HG03520 (cell line): Measurements from ENCODE around the gene CD151.

ENCODE experiments used
- ATAC-seq: cut with Tn5 transposase; IDR thresholded peaks from one replicate; pipeline ENCODE4 v1.9.1; 2021; ENCODE audit warnings: mild to moderate bottlenecking, moderate library complexity; ENCODE audit not compliant: unreplicated experiment

The CD151 gene

DNA sequence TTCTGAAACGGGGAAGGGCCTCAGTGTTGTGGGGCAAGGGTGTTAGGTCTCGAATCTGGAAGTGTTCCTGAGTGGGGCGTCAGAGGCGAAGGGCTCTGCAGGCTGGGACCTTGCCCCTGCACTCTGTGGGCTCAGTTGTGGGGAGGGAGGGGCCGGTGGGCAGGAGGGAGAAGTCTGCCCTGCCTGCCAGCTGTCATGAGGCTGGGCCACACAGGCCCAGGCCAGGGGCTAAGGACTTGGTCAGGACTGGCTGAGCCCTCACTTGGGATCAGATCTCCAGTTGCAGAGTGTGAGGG is 4.9 kb upstream of the CD151 start, which contains the start of gene CRACR2B:
Gene CRACR2B (plus strand): TSS at position 23 of the 296 bp plus-strand sequence. CDS start 689 bp downstream, outside the sequence.
- ATAC-seq = no peak

DNA sequence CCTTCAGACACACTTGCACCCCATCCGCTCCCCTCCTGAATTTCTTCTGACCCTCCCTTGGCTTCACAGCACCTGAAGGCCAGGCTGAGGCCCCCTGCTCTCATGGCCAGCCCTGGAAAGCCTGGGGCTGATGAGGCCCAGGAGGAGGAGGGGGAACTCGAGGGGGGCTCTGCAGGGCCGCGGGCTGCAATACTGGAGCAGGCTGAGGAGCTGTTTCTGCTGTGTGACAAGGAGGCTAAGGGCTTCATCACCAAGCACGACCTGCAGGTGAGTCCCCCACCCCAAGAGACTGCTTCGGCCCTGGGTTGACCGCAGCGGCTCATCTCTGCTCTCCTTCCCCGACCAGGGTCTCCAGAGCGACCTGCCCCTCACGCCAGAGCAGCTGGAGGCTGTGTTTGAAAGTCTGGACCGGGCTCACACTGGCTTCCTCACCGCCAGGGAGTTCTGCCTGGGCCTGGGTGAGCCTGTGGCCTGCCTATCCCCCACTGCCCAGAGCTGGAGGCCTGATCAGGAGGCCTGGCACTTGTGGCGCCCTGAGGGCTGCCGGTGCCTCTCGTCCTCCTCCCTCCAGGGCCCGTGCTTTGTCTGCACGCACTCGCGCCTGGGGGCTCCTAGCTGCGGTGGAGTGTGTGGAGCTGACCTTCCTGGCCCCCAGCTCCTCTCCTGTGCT is 4.1 kb upstream of the CD151 start:
- ATAC-seq = no peak

DNA sequence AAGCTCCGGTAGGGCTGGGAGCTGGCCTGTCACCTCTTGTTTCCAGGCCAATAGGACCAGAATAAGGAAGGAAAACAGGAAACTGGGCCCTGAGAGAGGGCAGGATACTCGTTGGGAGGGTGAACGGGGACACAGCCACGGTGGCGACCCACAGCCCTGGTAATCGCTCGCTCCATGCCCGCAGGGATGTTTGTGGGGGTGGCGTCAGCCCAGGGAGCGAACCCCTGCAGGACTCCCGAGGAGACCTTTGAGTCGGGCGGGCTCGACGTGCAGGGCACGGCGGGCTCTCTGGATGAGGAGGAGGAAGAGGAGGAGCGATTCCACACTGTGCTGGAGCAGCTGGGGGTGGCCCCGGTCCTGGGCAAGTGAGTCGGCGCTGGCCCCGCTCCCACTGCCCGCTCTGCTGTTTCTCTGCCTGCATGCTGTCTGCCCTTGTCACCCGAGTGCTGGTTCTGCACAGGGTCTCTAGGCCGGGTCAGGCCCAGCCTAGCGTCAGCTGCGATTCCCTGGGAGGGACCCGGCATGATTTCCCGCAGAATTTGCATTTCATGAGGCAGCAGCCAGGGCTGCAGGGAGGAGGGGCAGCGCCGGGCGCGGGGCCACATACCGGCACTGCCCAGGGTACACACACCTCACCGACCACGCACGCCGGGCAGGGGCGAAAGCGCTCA is 3.4 kb upstream of the CD151 start:
- no peak for ATAC-seq

DNA sequence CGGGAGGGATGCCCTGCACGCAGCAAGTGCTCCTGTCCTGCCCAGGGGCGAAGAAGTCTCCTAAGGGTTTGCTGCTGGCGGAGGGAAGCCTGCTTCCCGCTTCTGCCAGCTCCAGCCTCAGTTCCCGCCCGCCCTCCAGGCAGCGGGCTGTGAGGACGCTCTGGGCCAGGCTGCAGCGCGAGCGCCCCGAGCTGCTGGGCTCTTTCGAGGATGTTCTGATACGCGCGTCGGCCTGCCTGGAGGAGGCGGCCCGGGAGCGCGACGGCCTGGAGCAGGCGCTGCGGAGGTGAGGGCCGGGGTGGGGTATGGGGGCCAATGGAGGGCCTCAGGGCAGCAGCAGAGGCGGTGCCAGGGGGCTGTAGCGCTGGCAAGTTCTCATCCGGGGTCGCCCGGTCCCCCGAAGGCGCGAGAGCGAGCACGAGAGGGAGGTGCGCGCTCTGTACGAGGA is 2.9 kb upstream of the CD151 start:
- ATAC-seq = no peak

DNA sequence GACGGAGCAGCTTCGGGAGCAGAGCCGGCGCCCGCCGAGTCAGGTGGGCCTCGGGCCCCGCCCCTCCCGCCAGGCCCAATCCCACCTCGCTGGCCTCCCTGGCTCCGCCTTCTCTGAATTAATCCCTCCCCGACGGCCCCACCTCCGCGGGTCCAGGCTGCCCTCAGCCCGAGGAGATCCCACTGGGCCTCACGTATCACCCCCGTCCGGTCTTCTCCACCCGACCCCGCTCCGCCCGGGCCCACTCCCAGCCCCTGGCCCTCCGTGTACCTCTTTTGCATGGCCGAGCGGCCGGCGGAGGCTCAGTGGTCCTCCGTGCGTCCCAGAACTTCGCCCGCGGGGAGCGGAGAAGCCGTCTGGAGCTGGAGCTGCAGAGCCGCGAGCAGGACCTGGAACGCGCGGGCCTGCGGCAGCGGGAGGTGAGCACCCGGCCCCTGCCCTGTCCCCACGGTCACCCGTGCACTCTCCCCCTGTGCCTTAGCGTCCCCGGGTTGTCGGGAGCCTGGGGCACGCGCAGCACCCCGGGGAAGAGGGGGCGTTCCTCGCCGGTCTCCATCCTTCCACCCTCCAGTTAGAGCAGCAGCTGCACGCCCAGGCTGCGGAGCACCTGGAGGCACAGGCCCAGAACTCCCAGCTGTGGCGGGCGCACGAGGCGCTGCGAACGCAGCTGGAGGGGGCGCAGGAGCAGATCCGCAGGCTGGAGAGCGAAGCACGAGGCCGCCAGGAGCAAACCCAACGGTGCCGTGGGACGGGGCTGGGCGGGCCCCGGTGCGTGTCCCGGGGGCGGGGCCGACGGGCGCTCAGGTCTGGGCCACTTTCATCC is 2.2 kb upstream of the CD151 start:
- no peak for ATAC-seq

DNA sequence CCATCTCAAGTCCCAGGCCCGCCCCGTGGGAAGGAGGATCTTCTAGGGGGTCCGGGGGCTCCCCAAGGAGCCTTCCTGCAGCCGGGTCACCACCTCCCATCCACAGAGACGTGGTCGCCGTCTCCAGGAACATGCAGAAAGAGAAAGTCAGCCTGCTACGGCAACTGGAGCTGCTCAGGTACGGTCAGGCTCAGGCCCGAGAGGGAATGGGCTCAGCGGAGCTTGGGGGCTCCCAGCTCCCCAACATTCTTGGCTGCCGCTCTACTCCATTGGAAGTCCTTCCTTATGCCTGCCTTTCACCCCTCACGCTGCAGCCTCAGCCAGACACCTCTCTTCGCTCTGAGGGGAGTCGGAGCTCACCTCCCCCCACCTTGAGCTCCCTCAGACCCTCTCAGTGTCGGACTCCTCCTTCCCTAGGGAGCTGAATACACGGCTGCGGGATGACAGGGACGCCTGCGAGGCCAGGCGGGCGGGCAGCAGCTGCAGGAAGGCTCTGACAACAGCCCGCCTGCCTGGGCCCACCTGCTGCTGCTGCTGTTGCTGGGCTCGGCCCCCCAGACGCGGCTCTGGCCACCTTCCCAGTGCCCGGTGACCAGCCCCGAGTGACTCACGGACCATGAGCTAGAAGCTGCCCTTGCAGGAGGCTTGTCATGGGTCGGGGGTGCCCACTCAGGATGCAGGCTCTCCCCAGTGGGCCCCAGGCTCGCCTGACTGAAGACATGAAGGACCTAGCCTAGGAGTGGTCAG is 1.5 kb upstream of the CD151 start:
- ATAC-seq = no peak

DNA sequence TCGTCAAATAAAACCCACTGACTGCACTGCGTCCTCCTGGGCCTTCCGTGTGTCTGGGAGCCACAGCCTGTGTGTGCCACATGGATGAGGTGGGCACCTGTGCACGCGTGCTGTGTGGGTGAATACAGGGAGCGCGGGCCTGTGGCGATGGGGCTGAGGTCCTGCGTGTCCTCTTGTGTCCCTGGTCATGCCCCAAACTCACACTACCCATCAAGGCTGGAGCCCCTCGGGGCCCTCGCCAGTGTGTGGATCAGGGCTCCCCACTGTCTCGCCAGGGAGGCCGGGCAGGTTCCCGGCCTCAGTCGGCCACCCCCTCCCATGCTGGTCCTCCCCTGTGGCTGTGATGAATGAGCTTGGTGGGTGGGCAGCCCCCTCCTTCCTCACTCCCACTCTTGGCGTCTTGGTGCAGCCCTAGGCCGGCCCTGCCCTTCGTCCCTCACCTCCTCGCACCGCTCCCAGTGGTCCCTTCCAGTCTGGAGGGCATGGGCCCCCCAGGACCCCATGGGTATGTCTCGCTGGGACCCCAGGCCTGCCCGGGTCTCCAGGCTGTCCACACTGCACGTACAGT is 707 bp upstream of the CD151 start:
- no peak for ATAC-seq

DNA sequence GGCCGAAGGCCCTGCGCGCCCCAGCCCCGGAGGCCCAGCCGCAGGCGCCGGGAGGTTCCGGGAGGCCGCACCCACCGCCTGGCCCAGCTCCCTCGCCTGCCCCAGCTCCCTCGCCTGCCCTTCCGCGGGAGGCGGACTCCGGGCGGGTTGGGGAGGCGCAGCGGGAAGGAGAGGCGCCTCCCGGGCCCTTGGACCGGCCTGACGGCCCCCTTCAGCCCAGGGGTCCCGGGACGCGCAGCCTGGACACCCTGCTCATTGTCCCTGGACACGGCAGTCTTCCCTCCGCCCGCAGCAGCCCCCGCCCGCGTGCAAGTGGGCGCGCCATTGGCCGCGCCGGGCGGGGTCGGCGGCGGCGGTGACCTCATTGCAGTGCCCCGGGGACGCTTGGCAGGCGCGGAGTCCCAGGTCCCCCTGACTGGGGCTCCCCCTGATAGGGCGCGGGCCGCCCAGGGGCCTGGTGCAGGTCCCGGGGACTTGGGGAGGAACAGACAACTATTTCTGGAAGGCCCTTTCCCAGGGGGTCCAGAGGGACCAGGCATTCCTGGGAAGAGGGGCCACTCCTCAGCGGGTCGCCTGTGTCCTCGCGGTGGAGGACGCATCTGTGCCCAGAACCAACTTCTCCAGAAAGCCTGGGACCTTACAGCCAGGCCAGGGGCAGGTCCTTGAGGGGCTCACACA is 501 bp downstream of the CD151 start:
- ATAC-seq = no peak

DNA sequence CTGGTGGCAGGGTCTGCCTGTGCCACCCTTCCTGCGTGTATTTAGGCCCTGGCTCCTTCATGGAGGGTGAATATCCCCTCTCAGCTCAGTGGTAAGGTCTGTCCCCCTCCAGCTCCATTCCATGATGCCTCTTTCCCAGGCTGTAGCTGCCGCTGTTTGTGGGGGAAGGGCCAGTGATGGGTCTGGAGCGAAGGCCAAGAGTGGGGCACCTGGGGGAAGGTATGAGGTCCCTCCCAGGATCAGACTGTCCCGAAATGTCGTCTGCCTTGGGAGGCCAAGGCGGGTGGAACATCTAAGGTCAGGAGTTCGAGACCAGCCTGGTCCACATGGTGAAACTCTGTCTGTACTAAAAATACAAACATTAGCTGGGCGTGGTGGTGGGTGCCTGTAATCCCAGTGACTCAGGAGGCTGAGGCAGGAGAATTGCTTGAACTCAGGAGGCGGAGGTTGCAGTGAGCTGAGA is 1.1 kb downstream of the CD151 start:
- no peak for ATAC-seq

DNA sequence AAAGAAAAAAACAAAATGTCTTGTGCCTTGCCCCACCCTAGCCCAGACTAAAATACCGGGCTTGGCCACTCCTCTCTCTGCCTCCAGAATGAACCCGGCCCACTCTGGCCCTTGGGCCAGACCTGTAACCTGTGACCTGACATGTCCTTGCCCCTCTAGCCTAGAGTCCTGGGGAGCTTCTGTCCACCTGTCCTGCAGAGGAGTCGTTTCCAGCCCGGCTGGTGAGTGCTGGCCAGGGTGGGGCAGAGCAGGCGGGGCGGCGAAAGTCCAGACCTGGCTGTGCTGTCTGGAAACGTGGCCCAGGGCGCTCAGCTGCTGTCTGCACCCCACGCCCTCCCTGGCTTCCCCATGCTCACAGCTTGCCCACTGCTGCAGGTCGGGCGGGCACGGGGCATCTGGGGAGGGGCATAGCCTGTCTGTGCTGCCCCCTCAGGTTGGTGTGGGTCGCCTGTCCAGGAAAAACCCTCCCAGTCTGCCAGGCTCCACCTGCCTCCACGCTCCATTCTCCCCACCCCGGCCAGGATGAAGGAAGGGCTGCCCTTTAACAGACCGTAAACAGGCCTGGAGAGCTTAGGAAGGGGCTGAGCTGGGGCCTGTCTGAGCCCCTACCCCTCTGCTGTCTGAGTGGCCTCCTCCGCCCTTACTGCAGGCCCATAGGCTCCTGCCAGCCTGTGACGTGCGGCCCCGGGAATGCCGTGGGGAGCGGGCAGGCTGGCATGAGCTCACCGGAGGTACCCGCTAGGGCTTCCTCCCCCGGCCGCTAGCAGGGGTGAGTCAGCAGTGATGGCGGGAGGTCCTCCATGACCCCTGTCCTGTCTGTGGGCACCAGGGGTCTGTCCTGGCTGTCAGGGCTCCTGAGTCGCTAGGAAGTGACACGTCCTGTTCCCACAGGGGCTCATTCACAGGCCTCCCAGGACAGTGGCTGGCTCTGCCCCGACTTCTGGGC is 1.9 kb downstream of the CD151 start:
- ATAC-seq = no peak

DNA sequence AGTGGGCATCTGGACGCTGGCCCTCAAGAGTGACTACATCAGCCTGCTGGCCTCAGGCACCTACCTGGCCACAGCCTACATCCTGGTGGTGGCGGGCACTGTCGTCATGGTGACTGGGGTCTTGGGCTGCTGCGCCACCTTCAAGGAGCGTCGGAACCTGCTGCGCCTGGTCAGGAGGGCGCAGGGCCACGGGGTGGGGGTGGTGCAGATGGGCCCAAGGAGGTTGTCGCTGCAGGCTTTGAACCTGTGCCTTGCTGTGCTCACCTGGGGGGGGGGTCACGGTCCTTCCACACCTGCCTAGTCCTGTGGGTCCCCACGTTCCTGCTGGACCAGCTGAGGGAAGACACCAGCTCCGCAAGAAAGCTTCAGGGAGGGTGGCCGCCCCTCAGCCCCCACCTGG is 3.5 kb downstream of the CD151 start:
- no peak for ATAC-seq

DNA sequence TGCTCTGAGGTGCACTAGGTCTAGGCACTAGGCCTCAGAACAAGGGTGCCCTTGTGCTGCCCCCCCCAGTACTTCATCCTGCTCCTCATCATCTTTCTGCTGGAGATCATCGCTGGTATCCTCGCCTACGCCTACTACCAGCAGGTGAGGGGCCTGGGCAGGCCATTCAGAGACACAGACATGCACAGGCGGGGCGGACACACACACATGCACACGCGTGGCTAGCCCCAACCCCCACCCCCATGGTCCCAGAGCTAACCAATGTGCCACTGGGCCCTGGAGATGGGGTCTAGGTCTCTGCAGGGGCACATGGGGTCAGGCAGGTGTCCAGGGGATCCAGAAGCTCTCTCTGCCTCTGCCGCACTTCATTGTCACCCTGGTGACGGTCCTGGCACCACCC is 3.9 kb downstream of the CD151 start:
- no peak for ATAC-seq

DNA sequence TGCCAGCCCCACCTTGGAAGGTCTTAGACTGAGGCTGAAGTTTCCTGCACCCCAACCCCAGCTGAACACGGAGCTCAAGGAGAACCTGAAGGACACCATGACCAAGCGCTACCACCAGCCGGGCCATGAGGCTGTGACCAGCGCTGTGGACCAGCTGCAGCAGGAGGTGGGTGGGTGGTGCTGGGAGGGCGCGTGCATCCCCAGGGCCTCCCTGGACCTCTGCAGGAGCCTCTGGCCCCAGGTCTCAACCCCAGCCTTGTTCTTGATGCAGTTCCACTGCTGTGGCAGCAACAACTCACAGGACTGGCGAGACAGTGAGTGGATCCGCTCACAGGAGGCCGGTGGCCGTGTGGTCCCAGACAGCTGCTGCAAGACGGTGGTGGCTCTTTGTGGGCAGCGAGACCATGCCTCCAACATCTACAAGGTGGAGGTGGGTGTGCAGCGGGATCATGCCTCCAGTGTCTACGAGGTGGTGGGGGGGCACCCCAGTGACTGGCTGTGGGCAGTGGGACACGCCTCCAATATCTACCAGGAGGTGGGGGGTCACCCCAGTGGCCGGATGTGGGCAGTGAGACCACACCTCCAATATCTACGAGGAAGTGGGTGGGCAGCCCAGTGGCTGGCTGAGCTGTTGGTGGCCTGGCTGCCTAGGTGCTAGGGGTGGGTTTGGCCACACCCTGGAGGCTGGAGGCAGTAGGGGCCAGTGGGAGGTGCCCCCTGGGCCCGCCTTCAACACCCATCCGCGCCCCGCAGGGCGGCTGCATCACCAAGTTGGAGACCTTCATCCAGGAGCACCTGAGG is 4.6 kb downstream of the CD151 start:
- ATAC-seq = no peak

DNA sequence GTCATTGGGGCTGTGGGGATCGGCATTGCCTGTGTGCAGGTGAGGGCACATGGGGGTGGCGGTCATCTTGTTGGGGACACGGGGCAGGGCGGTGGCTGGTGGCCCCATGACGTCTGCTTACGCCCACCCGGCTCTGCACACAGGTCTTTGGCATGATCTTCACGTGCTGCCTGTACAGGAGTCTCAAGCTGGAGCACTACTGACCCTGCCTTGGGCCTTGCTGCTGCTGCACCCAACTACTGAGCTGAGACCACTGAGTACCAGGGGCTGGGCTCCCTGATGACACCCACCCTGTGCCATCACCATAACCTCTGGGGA is 5.2 kb downstream of the CD151 start:
- ATAC-seq = no peak

DNA sequence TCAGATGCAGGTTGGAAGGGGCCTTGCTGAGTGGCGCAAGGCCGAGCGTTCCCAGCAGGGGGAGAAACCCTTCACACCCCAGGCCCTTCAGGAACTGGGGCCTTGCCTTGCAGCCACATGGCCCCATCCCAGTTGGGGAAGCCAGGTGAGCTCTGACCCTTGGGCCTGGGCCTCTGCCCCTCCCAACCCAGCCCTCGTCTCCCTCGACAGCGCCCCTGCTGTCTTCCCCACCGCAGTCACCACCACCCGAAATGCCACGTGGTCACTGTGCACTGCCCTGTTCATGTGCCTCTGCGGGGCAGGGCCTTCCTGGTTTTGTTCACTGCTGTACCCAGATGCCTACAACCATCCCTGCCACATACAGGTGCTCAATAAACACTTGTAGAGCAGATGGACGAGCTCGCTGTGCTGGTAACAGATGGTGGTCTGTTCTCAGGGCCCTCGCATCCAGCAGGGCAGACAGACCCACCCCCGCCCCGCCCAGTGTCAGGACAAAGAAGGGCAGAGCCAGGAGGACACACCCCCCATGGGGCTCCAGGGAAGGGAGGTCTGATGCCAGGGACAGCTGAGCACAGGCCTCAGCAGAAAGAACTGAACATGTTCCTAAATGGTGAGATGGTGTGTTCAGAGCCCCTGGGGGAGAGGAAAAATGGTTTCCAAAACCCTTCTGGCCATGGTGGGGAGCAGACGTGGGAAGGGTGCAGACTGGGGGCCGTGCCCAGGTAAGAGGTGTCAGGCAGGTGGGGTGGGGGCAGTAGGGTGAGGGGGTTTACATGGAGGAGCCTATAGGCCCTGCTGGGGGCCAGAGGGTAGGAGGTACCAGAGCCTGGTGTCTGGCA is 5.9 kb downstream of the CD151 start:
- ATAC-seq = no peak

DNA sequence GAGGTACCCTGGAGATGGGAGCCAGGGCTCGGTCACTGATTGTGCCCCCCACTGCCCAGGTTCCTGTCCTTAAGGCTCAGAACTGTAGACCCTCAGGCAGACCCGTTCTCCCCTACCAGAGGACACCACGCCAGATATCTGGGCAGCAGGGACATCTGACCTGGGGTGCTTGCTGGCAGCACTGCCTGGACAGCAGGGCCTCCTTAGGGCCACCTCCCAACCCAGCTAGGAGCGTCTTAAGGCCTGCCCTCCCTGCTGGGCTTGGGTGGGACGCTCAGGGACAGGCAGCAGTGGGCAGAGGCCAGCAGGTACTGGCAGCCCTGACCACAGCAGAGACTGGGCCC is 6.5 kb downstream of the CD151 start:
- no peak for ATAC-seq

DNA sequence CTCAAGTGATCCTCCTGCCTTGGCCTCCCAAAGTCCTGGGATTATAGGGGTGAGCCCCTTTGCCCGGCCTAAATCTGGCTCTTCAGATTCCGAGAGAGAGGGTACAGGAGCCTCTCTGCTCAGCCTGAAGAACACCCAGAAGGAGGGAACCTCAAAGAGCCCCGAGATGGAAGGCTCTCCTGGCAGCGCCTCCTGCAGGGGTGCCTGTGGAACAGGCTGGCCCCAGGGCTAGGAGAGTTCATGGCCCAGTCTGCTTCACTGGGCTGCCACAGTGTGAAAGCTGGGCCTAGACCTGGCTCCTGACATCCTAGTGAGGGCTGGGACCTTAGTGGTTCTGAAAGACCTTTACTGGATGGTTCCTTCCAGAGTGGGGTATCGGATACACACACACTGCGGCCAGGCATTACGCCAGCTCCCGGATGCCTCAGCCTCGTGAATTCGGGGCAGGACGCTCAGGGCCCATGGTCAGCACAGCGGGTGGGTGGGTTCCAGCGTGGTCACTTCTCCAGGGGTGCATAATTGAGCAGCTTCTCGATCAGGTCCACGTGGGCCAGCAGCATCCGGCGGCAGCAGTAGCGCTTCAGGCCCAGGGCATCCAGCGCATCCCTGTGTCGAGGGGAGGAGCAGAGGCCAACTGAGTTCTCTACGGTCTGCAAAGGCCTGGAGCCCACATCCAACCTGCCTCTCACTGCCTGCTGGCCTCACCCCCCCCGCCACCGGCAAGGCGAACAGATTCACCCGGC is 7.3 kb downstream of the CD151 start:
- ATAC-seq = no peak
